SU-DHL-6 (cell line): ENCODE measurements around the gene COL25A1.

ENCODE experiments used
- EZH2phosphoT487 ChIP-seq: fragments of 200-600 bp; sonication (generic), shearing (Covaris generic); conservative IDR thresholded peaks from 2 replicates; pipeline ENCODE4 v1.6.1; 2018; ENCODE audit warnings: mild to moderate bottlenecking, antibody characterized with exemption, low read length, moderate library complexity, mixed read lengths
- TF ChIP-seq, protein P1 (sequence below): fragments of 200-600 bp; sonication (generic); IDR thresholded peaks from one replicate; pipeline ENCODE4 v1.5.1; 2017; ENCODE audit warnings: antibody characterized with exemption, mild to moderate bottlenecking, low read length, moderate library complexity; ENCODE audit not compliant: insufficient read depth, poor library complexity, severe bottlenecking

DNA sequence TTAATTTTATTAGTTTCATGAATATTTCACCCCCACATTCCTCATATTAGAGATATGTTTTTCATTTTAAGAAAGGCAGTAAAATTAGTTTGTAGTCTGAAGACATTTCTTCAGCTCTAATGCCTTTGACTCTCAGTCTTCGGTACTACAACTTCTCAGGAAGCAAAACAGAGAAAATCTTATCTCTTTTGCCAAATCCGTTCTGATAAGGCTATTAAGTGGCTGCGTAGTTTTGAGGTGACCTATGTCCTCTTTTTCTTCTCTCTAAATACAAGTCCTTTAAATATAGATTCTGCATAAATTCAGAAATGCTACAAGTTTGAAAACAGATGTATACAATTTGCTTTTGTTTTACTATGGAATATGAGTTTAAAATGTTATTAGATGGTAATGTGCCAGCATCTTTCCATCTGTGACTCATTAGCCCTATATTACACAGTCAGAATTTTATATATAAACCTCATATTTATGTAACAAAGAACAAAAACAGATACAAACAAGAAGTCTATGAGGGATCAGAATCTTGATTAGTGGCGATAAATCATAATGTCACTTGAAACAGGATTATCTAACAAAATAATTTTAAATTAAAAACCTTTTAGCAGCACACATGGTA, 358.4 kb downstream of the COL25A1 start:
- TF ChIP-seq, protein P1, sequence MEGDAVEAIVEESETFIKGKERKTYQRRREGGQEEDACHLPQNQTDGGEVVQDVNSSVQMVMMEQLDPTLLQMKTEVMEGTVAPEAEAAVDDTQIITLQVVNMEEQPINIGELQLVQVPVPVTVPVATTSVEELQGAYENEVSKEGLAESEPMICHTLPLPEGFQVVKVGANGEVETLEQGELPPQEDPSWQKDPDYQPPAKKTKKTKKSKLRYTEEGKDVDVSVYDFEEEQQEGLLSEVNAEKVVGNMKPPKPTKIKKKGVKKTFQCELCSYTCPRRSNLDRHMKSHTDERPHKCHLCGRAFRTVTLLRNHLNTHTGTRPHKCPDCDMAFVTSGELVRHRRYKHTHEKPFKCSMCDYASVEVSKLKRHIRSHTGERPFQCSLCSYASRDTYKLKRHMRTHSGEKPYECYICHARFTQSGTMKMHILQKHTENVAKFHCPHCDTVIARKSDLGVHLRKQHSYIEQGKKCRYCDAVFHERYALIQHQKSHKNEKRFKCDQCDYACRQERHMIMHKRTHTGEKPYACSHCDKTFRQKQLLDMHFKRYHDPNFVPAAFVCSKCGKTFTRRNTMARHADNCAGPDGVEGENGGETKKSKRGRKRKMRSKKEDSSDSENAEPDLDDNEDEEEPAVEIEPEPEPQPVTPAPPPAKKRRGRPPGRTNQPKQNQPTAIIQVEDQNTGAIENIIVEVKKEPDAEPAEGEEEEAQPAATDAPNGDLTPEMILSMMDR, result no peak
- no peak for TF ChIP-seq EZH2phosphoT487
